Activated CD4-positive, alpha-beta T cell treated with anti-CD3 and anti-CD28 coated beads, Interleukin-2, amount 50 U/mL, for 16 hours (primary cell): ENCODE results near the gene TK2.
"Not testable (repeated sequence)": the region's sequence is repeated elsewhere in the genome, so short reads cannot be mapped to it uniquely, and the experiment has no call there.

Experiments used
- DNase-seq: peaks from one replicate; pipeline ENCODE4 v3.0.0-alpha.2; 2020

TK2 gene

DNA sequence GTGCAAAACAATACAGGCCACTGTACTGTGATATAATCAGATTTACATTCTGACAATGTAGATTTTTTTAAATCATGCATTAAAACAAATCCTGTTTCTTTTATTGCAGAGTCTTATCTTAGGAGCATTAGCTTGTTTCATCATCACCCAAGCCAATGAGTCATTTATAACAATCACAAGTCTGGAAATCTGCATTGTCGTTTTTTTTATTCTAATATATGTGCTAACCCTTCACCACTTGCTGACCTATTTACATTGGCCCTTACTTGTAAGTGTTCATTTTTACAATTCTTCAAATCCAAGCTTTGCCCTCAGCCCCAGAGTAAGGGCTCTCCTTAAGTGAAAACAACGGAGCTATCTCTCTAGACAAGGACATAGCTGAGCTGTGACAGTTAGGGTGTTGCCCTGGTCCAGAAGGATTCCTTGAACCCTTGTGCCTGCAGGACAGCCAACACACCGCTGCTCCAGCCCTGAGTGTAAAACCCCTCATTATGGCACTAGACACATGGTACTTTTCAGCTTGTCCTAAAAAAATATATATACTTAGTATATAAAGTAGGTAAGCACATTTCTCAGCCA is 20.0 kb upstream of the TK2 start:
- DNase-seq = no peak

DNA sequence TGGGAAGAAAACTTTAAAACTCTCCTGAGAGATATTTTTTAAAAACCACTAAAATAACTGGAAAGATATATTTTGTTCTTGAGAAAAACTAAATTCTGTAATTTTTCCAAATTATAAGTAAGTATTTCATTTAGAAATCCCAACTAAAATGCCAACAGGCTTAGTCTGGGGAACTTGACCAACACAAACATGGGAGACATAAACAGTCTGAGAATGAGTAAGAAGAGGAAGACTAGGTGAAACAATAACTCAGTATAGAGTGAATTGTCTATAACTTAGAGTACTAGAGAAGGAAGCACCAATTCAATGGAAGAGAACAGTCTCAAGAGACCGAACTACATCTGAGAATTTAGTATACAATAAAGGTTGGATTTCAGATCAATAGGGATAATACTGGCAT is 19.2 kb upstream of the TK2 start:
- no peak for DNase-seq

DNA sequence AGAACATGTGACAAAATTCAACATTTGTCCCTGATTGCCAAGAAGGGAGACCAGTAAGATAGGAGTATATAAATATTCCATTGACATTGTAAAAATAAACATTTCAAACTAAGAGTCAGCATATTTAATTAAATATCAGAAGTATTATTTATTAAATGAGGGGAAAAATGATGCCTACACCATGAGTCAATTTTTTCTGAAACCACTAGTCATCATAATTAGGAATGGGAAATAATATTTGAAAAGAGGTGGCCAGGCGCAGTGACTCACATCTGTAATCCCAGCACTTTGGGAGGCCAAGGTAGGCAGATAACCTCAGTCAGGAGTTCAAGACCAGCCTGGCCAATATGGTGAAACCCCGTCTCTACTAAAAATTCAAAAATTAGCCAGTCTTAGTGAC is 18.4 kb upstream of the TK2 start:
- no peak for DNase-seq

DNA sequence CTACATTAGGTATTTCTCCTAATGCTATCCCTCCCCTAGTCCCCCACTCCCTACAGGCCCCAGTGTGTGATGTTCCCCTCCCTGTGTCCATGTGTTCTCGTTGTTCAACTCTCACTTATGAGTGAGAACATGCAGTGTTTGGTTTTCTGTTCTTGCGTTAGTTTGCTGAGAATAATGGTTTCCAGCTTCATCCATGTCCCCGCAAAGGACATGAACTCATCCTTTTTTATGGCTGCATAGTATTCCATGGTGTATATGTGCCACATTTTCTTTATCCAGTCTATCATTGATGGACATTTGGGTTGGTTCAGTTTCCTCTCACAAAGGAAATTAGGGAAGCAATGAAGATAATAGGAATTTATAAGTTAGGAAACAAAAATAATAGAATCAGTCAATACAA is 17.3 kb upstream of the TK2 start:
- DNase-seq = not testable (repeated sequence)

DNA sequence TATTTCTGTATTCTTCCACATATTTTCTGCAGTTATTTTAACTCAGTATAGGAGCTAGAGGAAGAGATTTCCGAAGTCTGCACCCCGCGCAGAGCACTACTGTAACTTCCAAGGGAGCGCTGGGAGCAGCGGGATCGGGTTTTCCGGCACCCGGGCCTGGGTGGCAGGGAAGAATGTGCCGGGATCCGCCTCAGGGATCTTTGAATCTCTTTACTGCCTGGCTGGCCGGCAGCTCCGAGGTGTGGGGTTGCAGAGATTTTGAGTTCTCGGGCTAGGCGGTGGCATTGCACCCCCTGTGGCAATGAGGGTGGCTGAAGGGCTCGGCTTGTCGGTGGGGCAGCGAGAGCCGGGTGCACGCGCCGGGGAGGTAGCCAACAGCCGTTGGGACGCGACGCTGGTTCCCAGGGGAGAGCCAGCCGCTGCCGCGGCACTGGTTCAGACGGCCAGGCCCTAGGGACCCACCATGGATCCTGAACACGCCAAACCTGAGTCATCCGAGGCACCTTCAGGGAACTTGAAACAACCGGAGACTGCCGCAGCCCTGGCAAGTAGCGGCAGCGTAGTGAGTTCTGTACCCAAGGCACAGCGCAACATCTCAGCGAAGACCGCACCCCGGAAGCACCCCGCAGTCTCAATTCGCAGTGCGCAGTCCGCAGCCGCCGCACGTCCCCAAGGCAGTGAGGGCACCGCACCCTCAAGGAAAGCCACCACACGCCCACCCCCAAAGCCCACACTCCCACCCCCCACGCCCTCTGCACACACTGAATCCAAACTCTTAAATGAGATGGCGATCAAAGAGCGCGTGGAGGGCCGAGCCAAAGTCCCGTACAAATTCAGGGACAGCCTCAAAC is 16.4 kb upstream of the TK2 start, which contains the start of gene CMTM1:
CMTM1 (plus strand) TSS at position 389 of the 851 bp plus-strand sequence; CDS start at position 464, 75 bp downstream.
- no peak for DNase-seq

DNA sequence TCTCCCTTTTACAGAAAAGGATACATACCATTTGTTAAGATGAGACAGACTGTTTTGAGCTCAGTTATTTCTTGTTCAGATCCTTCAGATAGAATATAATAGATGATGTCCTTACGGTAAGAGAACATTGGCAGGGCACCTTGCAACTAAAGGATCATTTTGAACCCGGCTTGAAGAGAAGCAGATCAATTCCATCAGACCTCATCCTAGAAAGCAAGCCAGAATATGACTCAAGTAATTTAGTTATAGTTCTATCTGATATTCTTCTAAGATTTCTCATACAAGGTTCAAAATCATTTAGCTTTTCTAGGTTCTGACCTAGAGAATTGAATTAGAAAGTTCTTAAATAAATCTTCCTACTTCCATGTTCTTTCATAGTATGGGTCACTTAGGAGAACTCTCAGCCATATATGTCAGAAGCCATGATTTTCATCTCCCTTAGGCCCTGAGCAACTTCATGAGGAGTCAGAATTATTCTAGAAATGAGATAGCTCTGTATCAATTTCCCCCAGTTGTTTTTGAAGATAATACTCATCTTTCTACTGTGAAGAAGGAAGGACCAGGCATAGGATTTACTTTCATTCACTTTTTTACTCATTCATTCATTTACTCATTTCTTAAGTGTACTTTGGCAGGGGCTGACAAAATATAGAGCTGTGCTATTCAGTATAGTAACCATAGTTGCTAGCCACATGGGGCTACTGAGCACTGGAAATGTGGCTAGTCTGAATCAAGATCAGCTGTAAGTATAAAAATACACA is 13.8 kb upstream of the TK2 start:
- DNase-seq = peak; percentile 87

DNA sequence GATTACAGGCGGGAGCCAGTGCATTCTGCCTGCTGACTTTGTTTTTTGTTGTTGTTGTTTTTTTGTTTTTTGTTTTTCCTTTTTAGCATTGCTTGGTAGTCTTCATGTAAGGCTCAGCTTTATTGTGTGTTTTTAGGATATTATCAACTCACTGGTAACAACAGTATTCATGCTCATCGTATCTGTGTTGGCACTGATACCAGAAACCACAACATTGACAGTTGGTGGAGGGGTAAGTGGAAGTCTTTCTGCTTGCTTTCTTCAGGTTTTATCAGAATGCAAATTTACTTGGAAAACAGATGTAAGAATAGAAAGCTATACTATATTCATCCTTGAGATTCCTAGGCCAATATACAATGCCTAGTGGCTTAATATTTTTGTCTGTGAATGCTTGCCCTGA is 13.1 kb upstream of the TK2 start:
- DNase-seq = no peak

DNA sequence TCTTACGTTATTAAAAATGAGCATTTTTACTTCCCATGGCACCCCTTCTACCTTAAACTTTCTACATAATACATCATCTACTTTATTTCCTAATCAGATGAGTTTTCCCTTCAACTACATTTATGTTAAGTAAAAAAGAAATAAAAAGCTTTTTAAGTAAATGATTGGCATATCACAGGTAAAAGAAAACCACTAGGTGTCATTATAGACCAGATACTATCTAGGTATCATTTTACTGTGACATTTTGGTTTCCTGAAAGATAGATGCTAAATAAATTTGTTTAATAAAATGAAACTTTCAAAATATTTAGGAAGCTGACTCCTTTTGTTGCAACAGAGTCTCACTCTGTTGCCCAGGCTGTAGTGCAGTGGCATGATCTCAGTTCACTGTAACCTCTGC is 12.5 kb upstream of the TK2 start:
- DNase-seq = no peak

DNA sequence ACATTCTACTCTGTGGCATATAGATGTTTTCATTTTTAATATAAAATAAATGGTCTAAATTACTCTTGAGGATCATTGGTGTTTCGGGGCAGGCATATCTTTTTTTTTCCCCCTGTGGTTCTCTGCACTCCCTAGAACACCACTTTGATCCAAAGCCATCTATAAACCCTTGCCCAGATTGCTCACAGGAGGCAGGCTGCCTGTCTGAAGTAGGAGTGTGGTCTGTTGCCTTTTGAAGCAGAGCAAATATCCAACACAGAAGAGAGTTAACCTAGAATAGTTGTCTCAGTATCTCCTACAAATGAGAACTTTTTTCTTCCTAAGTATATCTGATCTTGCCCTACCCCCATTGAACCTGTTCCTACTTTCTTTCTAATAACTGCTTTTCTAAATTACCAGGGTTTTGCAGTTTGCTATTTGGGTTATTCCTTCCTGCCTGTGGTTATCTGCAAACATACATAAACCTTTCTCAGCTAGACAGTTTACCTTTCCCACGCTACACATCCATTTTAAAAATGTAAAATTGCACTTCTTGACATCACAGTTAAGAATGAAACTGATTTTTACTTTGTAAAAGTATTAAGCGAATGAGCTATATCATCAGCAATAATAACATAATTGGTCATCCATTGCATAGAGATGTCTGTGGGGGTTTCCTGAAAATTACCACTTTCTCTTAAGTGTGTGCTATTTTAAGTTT is 11.6 kb upstream of the TK2 start:
- DNase-seq = no peak

DNA sequence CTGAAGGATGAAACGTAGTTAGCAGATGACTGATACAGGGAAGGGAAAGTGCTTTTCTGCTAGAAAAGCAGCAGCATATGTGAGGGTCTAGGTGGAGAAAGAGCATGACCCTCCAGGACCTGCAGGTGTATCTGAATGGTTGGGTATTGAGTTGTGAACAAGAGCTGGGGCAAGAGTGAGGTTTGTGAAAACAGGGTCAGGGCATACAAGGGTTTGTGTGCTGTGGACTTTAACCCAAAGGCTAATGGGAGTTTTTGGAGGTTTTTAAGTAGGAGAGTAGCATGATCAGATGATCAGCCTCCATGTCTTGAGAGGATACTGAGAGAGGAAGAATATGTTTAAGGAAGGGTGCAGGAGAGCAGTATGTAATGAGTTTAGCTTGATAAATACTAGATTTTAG is 10.2 kb upstream of the TK2 start:
- DNase-seq = no peak

DNA sequence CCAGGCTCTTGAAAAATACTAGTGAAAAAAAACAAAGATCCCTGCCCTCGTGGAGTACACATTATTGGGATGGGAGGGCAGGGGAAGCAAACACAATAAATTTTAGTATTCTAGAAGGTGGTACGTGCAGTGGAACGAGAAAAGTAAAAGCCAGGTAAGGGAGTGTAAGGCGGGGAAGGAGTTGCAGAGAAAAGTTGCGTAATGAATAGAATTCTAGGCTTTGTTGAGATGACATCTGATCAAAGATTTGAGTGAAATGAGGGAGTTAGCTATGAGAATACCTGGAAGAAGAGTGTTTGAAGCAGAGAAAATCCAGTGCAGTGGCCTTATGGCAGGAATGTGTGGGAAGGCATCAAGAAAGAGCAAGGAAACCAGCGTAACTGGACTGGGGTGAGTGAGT is 4.6 kb upstream of the TK2 start:
- DNase-seq = no peak

DNA sequence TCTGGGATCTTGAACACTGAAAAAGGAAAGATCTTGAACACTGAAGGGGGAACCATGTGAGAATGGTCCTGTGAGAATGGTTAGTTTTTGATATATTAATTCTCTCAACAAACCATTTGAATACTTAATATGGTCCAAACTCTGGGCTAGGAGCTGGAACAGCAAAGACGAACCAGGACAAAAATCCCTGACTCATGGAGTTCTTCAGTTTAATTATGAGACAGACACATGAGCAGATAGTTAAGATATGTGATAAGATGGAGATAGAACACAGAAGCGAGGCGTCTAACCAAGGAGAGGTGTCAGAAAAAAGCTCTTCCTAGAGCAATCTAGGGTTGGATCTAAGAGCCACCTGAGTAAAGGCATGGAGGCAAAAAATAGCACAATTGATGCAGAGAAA is 4.1 kb upstream of the TK2 start:
- no peak for DNase-seq

DNA sequence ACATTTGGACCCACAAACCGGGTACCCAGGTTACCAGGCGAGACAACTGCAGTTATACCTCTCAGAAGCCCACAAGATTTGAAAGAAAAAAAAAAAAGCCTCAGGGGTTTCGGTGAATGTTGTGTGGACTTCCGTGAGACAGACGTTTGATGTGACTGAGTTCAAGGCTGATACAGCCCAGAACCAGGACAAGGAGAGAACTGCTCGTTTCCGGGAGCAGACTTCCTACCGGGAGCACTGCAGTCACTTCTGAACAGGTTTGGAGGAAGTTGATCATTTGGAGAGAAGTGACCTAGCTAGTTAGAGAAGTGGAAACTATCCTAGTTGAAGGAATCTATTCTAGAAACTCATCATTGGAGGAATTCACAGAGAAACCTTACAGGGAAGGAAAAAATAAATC is 3.3 kb upstream of the TK2 start:
- peak; percentile 26 for DNase-seq

DNA sequence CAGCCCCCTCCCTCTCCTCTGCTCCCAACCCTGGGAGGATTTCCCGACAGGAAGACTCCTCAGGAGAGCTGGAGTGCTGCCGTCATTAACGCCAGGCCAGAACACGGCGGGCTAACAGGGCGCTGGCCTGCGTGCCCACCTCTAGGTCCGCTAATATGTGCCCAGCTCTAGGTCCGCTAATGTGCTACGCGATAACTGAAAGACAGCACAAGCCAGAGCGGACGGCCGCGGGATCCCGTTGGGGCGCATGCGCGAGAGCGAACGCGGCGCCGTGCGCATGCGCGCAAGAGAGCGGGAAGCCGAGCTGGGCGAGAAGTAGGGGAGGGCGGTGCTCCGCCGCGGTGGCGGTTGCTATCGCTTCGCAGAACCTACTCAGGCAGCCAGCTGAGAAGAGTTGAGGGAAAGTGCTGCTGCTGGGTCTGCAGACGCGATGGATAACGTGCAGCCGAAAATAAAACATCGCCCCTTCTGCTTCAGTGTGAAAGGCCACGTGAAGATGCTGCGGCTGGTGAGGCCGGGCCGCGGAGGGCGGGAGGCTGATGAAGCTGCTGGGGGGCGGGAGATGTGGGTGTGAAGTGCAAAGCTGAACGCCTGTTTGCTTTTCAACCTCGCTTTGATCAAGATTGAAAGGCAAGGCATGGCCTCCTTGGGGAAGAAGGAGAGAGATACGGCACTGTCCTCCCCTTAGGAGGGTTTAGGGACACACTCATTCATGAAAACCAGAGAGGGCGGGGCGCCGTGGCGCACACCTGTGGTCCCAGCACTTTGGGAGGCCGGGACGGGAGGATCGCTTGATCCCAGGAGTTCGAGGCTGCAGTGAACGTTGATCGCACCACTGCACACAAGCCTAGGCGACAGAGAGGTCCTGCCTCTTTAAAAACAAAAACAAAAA is 2.6 kb upstream of the TK2 start, which contains the start of gene CKLF:
CKLF (plus strand) TSS at position 291 of the 892 bp plus-strand sequence; CDS start at position 431, 140 bp downstream.
- peak; percentile 94 for DNase-seq

DNA sequence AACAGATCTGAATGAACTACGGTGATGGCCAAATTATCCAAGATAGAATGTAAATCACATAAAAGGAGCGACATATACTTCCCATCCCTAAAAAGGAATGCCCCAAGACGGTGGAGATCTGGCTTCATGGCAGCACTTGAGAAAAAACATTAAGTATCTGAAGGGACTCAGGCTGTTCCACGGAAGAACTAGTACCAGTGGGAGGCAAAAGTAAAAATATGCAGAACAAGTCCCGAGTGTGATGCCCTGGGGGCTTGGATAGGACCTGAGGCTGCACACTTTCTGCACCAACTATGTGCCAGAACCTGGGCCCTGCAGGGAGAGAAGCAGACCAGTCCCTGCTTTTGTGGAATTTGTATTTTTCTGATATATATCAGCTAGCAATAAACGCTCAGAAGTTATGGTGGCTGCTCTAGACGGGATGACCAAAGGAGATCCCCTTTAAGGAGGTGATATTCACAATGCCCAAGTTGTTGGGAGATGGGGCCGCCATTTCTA is 1.9 kb upstream of the TK2 start:
- DNase-seq = peak; percentile 23

DNA sequence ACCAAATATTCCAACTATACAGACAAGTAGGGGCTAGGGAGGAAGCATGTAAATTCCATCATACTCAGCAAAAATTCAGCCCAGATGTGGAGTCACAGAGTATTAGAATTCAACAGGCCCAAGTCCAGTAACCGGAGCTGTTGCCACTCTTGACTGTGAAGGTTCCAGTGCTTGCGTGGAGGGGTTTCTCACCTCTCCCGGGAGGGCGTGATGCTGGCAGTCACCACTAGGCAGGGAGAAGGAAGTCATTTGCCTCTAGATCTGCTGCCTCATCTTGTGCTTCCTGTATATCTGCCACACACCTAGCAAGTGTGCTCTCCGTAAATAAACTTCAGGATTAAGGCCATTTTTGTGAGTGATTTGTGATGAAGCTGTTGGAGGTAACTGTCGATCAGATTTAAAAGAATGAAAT is 1.4 kb upstream of the TK2 start:
- DNase-seq = peak; percentile 82

DNA sequence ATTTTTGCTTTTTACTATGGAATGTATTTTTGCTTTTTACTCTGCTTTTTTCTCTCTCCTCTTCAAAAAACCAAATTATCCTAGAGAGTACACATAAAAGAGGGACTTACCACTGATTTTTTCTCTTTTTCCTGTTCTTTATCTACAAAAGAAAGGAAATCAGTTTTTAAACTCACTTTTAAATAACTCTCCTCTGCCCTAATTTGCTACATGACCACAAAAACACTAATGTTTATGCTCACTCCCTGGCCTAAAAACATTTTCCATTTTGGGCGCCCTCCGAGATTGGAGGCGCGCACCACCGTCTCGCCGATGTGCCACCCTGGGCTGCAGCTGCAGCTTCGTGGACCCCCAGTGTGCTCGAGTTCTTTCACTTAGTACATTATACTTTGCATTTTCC is 1.1 kb downstream of the TK2 start:
- no peak for DNase-seq

DNA sequence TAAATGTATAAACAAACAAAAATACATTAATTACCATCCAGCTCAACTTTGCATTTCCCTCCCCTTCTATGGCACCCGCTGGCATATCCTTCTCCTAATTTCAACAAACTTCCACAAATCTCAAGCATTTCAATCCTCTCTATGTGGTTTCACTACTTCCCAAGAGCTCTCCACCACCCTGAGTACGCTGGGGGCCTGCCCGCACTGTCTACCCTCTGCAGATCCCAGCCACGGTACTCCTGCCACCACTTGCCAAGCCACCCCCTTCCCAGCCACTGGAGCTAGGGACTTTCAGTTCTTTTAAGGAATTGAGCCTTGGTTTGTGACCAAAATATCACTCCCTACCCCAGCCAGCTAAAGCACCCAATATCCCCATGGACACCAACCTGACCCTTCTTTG is 1.9 kb downstream of the TK2 start:
- no peak for DNase-seq

DNA sequence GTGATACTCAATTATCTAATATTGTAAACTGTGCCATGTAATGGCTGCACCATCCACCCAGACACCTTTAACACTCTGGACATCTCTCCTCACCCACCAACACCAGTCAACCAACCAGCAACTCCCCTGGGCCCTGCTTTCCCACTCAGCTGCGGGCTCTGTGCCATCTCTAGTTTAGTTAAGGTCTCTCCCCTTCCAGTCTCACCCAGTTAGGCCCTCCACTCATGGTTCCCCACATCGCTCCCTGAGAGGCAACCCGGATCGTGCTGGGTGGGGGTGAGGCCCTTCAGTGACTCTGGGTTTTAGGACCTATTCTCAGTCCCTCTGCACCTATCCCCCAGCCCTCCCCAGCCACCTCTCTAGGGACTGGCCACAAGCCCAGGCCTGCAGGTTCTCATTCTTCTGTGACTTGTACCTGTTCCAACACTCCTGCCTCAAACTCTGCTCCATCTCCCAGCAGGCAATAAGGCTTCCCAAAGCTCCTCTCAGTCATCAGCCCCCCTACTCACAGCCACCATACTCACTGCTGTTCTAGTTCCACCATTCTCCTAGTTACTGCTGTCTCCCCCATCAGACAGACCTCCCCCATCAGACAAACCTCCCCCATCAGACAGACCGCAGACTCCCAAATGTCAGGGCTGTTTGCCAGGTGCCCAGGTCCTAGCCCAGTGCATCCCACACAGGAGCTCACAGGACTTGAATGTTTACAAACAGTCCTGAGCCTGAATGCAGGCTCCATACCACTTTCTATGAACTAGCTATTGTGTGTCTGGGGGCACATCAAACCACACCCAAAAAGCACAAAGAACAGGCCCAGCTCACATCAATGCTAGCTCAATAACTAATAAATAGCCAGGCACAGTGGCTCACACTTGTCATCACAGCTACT is 2.6 kb downstream of the TK2 start:
- DNase-seq = no peak

DNA sequence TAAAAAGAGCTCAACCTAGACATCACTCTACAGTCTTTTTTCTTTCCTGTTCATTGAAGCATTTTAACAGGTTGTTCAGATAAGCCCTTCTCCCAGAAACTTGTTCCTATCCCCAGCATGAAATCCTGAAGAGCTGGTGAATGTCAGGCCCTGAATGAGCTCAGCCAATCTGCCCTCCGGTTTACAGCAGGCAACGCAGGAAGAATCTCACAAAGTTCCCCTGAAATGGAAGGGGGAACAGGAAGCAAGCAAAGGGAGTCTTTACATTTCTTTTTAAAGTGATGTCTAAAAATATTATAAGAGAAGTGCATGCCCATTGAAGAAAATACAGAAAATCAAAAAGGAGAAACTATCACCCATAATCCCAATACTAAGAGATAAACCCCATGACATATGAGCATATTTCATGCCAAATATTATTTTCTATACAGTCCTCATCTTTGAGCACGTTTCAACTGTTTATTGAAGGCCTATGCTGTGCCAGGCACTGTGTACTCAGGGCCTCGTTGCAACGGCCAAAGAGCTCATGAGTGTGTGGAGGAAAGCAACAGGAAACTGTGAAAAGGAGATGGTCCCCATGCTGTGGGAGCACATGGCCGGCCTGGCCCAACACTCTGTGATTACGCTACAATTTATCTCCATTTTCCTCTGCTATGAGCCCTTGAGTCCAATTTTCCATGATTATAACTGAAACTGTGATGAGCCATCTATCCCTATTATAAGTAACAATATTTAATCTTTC is 5.7 kb downstream of the TK2 start:
- DNase-seq = no peak
